GM13977 (cell line): Measurements from ENCODE around the gene WWC1.

Source experiments
- DNase-seq: peaks from one replicate; pipeline ENCODE4 v3.0.0; 2012; ENCODE audit warnings: low spot score
- CTCF ChIP-seq: IDR thresholded peaks from 2 replicates; pipeline ENCODE4 v1.5.1; 2012; ENCODE audit warnings: mild to moderate bottlenecking, control low read depth; ENCODE audit not compliant: insufficient read depth; ENCODE audit errors: extremely low read depth, missing control alignments
- in situ Hi-C: fragments of 300-500 bp; cut with MboI; formaldehyde crosslinking; loops from one replicate; pipeline ENCODE4 v1.12.0; 2022; ENCODE audit warnings: low sequenced_read_pairs, low pct_unique_long_range_greater_than_20kb, mixed read lengths, inconsistent platforms; ENCODE audit not compliant: unreplicated experiment

WWC1 gene

GRCh38 chr5:168313596-168314204 is 22.3 kb downstream of the WWC1 start:
- in situ Hi-C loops: no loop called here
- no peak for DNase-seq
- no peak for TF ChIP-seq CTCF

- in situ Hi-C loops: no loop called here
- TF ChIP-seq CTCF: no peak
- DNase-seq: no peak
These were observed 23.4 kb downstream of the WWC1 start for GRCh38 chr5:168314735-168315411.

GRCh38 chr5:168315416-168316138 is 24.1 kb downstream of the WWC1 start:
- in situ Hi-C loops: no loop called here
- DNase-seq: no peak
- TF ChIP-seq CTCF: no peak

GRCh38 chr5:168316139-168316578 is 24.7 kb downstream of the WWC1 start:
- no peak for TF ChIP-seq CTCF
- in situ Hi-C loops: no loop called here
- no peak for DNase-seq

- no peak for DNase-seq
- no peak for TF ChIP-seq CTCF
- in situ Hi-C loops: no loop called here
These were observed 25.7 kb downstream of the WWC1 start for GRCh38 chr5:168317096-168317520.

GRCh38 chr5:168317521-168318147 is 26.2 kb downstream of the WWC1 start:
- no peak for DNase-seq
- no peak for TF ChIP-seq CTCF
- in situ Hi-C loops: no loop called here
